ENCODE data around the gene MTURN.
"Not testable (repeated sequence)": the region's sequence is repeated elsewhere in the genome, so short reads cannot be mapped to it uniquely, and the experiment has no call there.

Gene MTURN

DNA sequence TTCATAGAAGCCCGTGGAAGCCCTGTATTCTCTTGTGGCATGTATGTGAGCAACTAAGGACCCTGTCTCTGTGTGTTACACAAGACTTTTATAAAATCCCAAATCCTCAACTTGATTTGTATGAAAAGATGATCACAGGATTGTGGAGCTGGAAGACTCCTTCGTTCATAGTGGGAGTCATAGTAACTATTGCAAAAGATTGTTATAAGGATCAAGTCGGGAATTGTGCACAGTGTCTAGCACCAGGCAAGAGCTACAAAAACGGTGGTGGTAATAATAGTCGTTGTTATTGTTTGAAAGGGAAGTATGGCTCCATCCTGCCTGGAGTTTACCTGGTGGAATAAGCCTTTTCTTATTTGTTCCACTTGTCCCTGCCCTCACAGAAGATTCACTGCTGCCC lies 42.8 kb upstream of the MTURN start:
- H3K9me3 ChIP-seq = no peaks in the 10 kb centered on the region
- TF ChIP-seq, protein P1, sequence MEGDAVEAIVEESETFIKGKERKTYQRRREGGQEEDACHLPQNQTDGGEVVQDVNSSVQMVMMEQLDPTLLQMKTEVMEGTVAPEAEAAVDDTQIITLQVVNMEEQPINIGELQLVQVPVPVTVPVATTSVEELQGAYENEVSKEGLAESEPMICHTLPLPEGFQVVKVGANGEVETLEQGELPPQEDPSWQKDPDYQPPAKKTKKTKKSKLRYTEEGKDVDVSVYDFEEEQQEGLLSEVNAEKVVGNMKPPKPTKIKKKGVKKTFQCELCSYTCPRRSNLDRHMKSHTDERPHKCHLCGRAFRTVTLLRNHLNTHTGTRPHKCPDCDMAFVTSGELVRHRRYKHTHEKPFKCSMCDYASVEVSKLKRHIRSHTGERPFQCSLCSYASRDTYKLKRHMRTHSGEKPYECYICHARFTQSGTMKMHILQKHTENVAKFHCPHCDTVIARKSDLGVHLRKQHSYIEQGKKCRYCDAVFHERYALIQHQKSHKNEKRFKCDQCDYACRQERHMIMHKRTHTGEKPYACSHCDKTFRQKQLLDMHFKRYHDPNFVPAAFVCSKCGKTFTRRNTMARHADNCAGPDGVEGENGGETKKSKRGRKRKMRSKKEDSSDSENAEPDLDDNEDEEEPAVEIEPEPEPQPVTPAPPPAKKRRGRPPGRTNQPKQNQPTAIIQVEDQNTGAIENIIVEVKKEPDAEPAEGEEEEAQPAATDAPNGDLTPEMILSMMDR (IDR thresholded peaks at IDR 0.05; ENCODE audit: low read depth, low read length) = no peak
- H3K4me3 ChIP-seq (ENCODE audit: low read depth, low read length) = no peak overlapping the region
- no peaks in the 10 kb centered on the region for H3K36me3 ChIP-seq
- H3K4me1 ChIP-seq = no peaks in the 10 kb centered on the region
- no peak for DNase-seq
- H3K27me3 ChIP-seq = no peaks in the 10 kb centered on the region

DNA sequence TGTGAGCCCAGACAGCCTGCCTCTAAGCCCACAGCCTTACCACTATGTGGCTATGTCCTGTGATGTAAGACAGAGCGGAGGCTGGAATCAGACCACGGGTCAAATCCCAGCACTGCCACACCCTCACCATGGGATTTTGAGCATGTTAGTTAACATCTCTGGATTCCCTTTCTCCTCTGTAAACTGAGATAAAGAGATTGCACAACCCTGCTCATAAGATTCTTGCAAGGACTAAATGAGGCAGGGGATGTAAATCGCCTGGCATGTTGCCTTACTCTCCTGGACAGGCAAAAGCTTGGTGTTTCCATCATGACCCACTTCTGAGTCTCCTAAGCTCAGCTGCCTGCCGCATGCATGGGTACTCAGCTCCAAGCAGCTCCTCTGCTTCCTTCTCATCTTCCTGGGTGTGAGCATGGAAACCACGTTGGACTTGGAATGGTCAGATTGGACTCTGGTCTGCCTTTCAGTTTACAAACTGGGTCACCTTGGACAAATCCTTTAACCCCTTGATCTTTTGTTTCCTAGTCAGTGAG lies 41.3 kb upstream of the MTURN start:
- no peak for DNase-seq
- Histone ChIP-seq H3K36me3 (no peaks in the 10 kb centered on the region), H3K9me3 (no peaks in the 10 kb centered on the region), H3K4me3 (ENCODE audit: low read depth, low read length) (no peak overlapping the region), H3K27me3 (no peaks in the 10 kb centered on the region), H3K4me1 (no peaks in the 10 kb centered on the region)
- TF ChIP-seq, protein P1 (IDR thresholded peaks at IDR 0.05; ENCODE audit: low read depth, low read length) = no peak

DNA sequence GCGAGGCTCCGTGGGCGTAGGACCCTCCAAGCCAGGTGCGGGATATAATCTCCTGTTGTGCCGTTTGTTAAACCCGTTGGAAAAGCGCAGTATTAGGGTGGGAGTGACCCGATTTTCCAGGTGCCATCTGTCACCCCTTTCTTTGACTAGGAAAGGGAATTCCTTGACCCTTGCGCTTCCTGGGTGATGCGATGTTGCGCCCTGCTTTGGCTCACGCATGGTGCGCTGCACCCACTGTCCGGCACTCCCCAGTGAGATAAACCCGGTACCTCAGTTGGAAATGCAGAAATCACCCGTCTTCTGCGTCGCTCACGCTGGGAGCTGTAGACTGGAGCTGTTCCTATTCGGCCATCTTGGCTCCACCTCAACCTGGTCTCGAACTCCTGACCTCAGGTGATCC lies 36.2 kb upstream of the MTURN start:
- not testable (repeated sequence) for H3K4me3 ChIP-seq (ENCODE audit: low read depth, low read length); H3K4me1 ChIP-seq; H3K27me3 ChIP-seq; DNase-seq; H3K9me3 ChIP-seq; H3K36me3 ChIP-seq

DNA sequence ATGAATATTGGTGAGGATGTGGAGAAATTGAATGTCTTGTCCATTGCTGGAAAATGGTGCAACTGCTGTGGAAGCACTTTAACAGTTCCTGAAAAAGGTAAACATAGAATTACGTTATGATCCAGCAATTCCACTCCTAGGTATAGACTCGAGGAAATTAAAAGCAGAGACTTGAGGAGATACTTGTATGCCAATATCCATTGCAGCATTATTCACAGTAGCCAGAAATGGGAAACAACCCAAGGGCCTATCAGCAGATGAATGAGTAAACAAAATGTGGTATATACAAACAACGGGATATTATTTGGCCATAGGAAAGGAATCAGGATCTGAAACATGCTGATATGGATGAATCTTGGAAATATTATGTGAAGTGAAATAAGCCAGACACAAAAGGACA lies 32.5 kb upstream of the MTURN start:
- Histone ChIP-seq H3K4me1 (no peaks in the 10 kb centered on the region), H3K9me3 (no peaks in the 10 kb centered on the region), H3K36me3 (no peaks in the 10 kb centered on the region), H3K4me3 (ENCODE audit: low read depth, low read length) (no peak overlapping the region), H3K27me3 (no peaks in the 10 kb centered on the region)
- DNase-seq = no peak
- TF ChIP-seq, protein P1 (IDR thresholded peaks at IDR 0.05; ENCODE audit: low read depth, low read length) = no peak

DNA sequence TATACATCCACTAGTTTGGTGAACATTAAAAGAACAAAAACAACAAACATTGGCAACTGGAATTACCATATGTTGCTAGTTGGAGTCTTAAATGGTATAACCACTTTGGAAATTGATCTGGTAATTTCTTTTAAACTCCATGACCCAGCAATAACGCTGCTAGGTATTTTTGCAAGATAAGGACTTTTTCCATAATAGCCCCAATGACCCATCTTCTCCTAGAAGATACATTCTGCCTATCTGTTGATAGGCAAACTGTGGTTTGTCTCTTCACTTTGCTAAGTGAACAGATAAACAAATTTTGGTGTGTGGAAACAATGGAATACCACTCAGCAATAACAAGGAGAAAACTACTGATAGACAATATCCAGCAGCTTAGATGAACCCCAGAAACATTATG lies 30.6 kb upstream of the MTURN start:
- Histone ChIP-seq H3K27me3 (no peaks in the 10 kb centered on the region), H3K4me3 (ENCODE audit: low read depth, low read length) (no peak overlapping the region), H3K9me3 (no peaks in the 10 kb centered on the region), H3K4me1 (no peaks in the 10 kb centered on the region), H3K36me3 (no peaks in the 10 kb centered on the region)
- no peak for DNase-seq
- TF ChIP-seq, protein P1 (IDR thresholded peaks at IDR 0.05; ENCODE audit: low read depth, low read length) = no peak

DNA sequence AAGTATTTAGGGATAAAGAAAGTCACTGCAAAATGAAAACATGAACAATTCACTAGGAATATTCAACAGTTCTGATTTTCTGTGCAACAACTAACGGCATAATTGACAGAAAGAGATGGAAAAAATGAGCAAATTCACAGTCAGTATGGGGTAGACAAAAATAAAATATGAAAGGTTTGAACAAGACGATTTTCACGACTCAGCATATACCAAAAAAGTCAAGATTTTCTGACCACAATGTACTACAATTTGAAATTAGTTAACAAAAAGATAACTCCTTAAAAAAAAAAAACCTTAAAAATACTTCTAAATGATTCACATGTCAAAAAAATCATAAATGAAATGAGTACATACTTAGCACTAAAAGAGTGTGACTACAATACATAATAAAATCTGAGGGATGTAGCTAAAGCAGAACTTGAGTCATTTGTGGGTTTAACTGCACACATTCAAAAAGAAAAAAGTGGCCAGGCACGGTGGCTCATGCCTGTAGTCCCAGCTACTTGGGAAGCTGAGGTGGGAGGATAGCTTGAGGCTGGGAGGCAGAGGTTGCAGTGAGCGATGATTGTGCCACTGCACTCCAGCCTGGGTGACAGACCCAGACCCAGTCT lies 22.6 kb upstream of the MTURN start:
- Histone ChIP-seq H3K4me1 (no peaks in the 10 kb centered on the region), H3K4me3 (ENCODE audit: low read depth, low read length) (no peak overlapping the region), H3K36me3 (no peaks in the 10 kb centered on the region), H3K9me3 (no peaks in the 10 kb centered on the region), H3K27me3 (no peaks in the 10 kb centered on the region)
- TF ChIP-seq, protein P1 (IDR thresholded peaks at IDR 0.05; ENCODE audit: low read depth, low read length) = no peak
- no peak for DNase-seq
